H1 (cell line): ENCODE results near the gene RPTOR. TPM values are rescaled to one million over a fixed set of nuclear protein-coding genes. Genes with fewer than 3 reads are reported as not detected.

Source experiments
- CTCF ChIA-PET: fragments of 300-600 bp; sonication (Branson Sonifier 250); formaldehyde crosslinking; loops from one replicate; lab custom pipeline; 2021; ENCODE audit not compliant: partially characterized antibody; lab: Charles Lee
- POLR2A ChIA-PET: fragments of 300-600 bp; sonication (Branson Sonifier 250); formaldehyde crosslinking; loops from one replicate; lab custom pipeline; 2021; ENCODE audit warnings: inconsistent platforms; ENCODE audit not compliant: partially characterized antibody; lab: Charles Lee
- DNase-seq, 2 experiments: peaks; one replicate each; pipeline versions ENCODE4 v3.0.0 to v3.0.0-alpha.2; 2010 to 2022; ENCODE audit warnings: low spot score in 2 of 2, low read depth in 1 of 2, mixed read lengths in 1 of 2
- FAIRE-seq: peaks from 2 replicates; lab custom pipeline; 2011; peaks lifted over from hg19 to GRCh38; lab: Jason Lieb, UNC
- H2AFZ ChIP-seq: 2 replicates; pipeline ENCODE4 v1.8.1; 2012; ENCODE audit warnings: low read length, inconsistent platforms
- H2AK5ac ChIP-seq: 2 replicates; pipeline ENCODE4 v1.6.1; 2013; ENCODE audit warnings: low read depth, low read length
- H2BK120ac ChIP-seq: replicated peaks from 2 replicates; pipeline ENCODE3; 2013; ENCODE audit warnings: low read depth, low read length, inconsistent platforms
- H2BK12ac ChIP-seq: 2 replicates; pipeline ENCODE4 v1.6.1; 2013; ENCODE audit warnings: low read depth, low read length
- H2BK15ac ChIP-seq: 2 replicates; pipeline ENCODE4 v1.6.1; 2013; ENCODE audit warnings: low read length
- H2BK20ac ChIP-seq: 2 replicates; pipeline ENCODE4 v1.6.1; 2013; ENCODE audit warnings: low read length
- H2BK5ac ChIP-seq: 2 replicates; pipeline ENCODE4 v1.6.1; 2013; ENCODE audit warnings: low read depth, low read length
- H3K14ac ChIP-seq: 2 replicates; pipeline ENCODE4 v1.6.1; 2013; ENCODE audit warnings: inconsistent platforms; ENCODE audit not compliant: insufficient read length
- H3K18ac ChIP-seq: 2 replicates; pipeline ENCODE4 v1.6.1; 2013; ENCODE audit warnings: low read length; ENCODE audit errors: extremely low read depth
- H3K23ac ChIP-seq: 2 replicates; pipeline ENCODE4 v1.6.1; 2013; ENCODE audit warnings: inconsistent platforms; ENCODE audit not compliant: insufficient read length
- H3K23me2 ChIP-seq: 2 replicates; pipeline ENCODE4 v1.6.1; 2013; ENCODE audit warnings: low read depth, low read length
- H3K27ac ChIP-seq: 2 replicates; pipeline ENCODE4 v1.6.1; 2011; ENCODE audit warnings: low read depth, low read length, inconsistent platforms
- H3K27me3 ChIP-seq, 4 experiments: replicated peaks in 1 of 4; 1 replicate in 1 of 4; 2 replicates in 3 of 4; pipeline versions ENCODE4 v1.6.1 to v1.8.1; 2011 to 2013; ENCODE audit warnings: low read length in 3 of 4, mild to moderate bottlenecking in 3 of 4, inconsistent platforms in 2 of 4, mixed read lengths in 2 of 4, moderate library complexity in 1 of 4; ENCODE audit not compliant: control insufficient read depth in 3 of 4, insufficient read depth in 3 of 4; ENCODE audit errors: extremely low read depth in 1 of 4
- H3K36me3 ChIP-seq, 4 experiments: 2 replicates each; pipeline versions ENCODE4 v1.6.1 to v1.8.1; 2011 to 2013; ENCODE audit warnings: mild to moderate bottlenecking in 4 of 4, low read length in 3 of 4, moderate library complexity in 2 of 4, control low read depth in 1 of 4, inconsistent platforms in 1 of 4; ENCODE audit not compliant: insufficient read depth in 4 of 4, control insufficient read depth in 2 of 4
- H3K4ac ChIP-seq: replicated peaks from 2 replicates; pipeline ENCODE3; 2013; ENCODE audit warnings: low read length, low read depth, mixed read lengths, inconsistent platforms; ENCODE audit not compliant: insufficient read length
- H3K4me1 ChIP-seq, 4 experiments: replicated peaks in 1 of 4; 1 replicate in 1 of 4; 2 replicates in 3 of 4; pipeline versions ENCODE4 v1.6.1 to v1.8.1; 2011 to 2013; ENCODE audit warnings: low read length in 3 of 4, inconsistent platforms in 2 of 4, mixed read lengths in 1 of 4; ENCODE audit not compliant: insufficient read depth in 4 of 4, control insufficient read depth in 3 of 4
- H3K4me2 ChIP-seq, 2 experiments: 2 replicates each; pipeline versions ENCODE4 v1.6.1 to v1.8.1; 2011 to 2013; ENCODE audit warnings: low read depth in 2 of 2, low read length in 2 of 2, control low read depth in 1 of 2, inconsistent platforms in 1 of 2, mild to moderate bottlenecking in 1 of 2; ENCODE audit not compliant: insufficient read depth in 1 of 2
- H3K4me3 ChIP-seq, 4 experiments: fragments of 200-600, 300-600 bp in 1 of 4; sonication (generic), shearing (Covaris generic), sonication (Bioruptor Twin) in 1 of 4; 2 replicates each; pipeline versions ENCODE4 v1.5.1 to v1.8.1; 2011 to 2016; ENCODE audit warnings: low read length in 4 of 4, low read depth in 3 of 4, control low read depth in 2 of 4, inconsistent platforms in 2 of 4, mild to moderate bottlenecking in 2 of 4, mixed read lengths in 1 of 4, moderate library complexity in 1 of 4; ENCODE audit not compliant: insufficient read depth in 2 of 4; ENCODE audit errors: extremely low read depth in 1 of 4
- H3K56ac ChIP-seq: replicated peaks from 2 replicates; pipeline ENCODE3; 2013; ENCODE audit warnings: low read depth, mild to moderate bottlenecking, mixed read lengths, low read length, inconsistent platforms; ENCODE audit not compliant: insufficient read length
- H3K79me1 ChIP-seq: 2 replicates; pipeline ENCODE4 v1.6.1; 2013; ENCODE audit warnings: low read depth, low read length, control low read depth
- H3K79me2 ChIP-seq, 2 experiments: 2 replicates each; pipeline versions ENCODE4 v1.6.1 to v1.8.1; 2012 to 2013; ENCODE audit warnings: low read length in 2 of 2, mild to moderate bottlenecking in 2 of 2, inconsistent platforms in 1 of 2; ENCODE audit not compliant: insufficient read depth in 2 of 2, control insufficient read depth in 1 of 2
- H3K9ac ChIP-seq, 4 experiments: replicated peaks in 1 of 4; 1 replicate in 1 of 4; 2 replicates in 3 of 4; pipeline versions ENCODE4 v1.6.1 to v1.8.1; 2011 to 2013; ENCODE audit warnings: low read depth in 3 of 4, low read length in 3 of 4, control low read depth in 2 of 4, mild to moderate bottlenecking in 2 of 4, moderate library complexity in 2 of 4, inconsistent platforms in 1 of 4; ENCODE audit errors: extremely low read depth in 1 of 4
- H3K9me3 ChIP-seq, 2 experiments: 2 replicates each; pipeline versions ENCODE4 v1.6.1 to v1.8.1; 2012 to 2013; ENCODE audit warnings: mild to moderate bottlenecking in 2 of 2, moderate library complexity in 2 of 2, control low read depth in 1 of 2, inconsistent platforms in 1 of 2, low read depth in 1 of 2, low read length in 1 of 2, mixed read lengths in 1 of 2; ENCODE audit not compliant: insufficient read depth in 2 of 2
- H4K20me1 ChIP-seq, 2 experiments: replicated peaks in 1 of 2; 2 replicates each; pipeline versions ENCODE3 to v1.8.1; 2011 to 2013; ENCODE audit warnings: inconsistent platforms in 2 of 2, low read length in 2 of 2, mild to moderate bottlenecking in 1 of 2; ENCODE audit not compliant: insufficient read depth in 2 of 2, control insufficient read depth in 1 of 2
- H4K5ac ChIP-seq: 2 replicates; pipeline ENCODE4 v1.6.1; 2013; ENCODE audit warnings: low read length, low read depth, mixed read lengths, inconsistent platforms; ENCODE audit not compliant: insufficient read length
- H4K8ac ChIP-seq: 2 replicates; pipeline ENCODE4 v1.8.0; 2013; ENCODE audit warnings: mild to moderate bottlenecking, moderate library complexity, low read length, inconsistent platforms; ENCODE audit not compliant: insufficient read depth; ENCODE audit errors: extremely low read depth
- H4K91ac ChIP-seq: replicated peaks from 2 replicates; pipeline ENCODE3; 2013; ENCODE audit warnings: low read length, mixed read lengths, inconsistent platforms; ENCODE audit not compliant: insufficient read length
- ATF3 ChIP-seq: IDR thresholded peaks from 2 replicates; pipeline ENCODE4 v1.6.1; 2011; ENCODE audit warnings: low read depth, mild to moderate bottlenecking, low read length; ENCODE audit not compliant: insufficient read depth
- MAFK ChIP-seq: IDR thresholded peaks from 2 replicates; pipeline ENCODE4 v1.6.1; 2012; ENCODE audit warnings: low read depth, mild to moderate bottlenecking, improper control_type of control experiment, low read length
- USF2 ChIP-seq: IDR thresholded peaks from 2 replicates; pipeline ENCODE4 v1.6.1; 2011; ENCODE audit warnings: low read length, improper control_type of control experiment
- WGBS, 2 experiments: shearing (Covaris generic) in 1 of 2; methylation state at CpG; one replicate each; pipeline versions ENCODE4 v1.1.6 to v1.1.7; 2013 to 2015; ENCODE audit warnings: low lambda C conversion rate in 2 of 2, mixed read lengths in 2 of 2, inconsistent platforms in 1 of 2, low coverage in 1 of 2, missing lambda C conversion rate in 1 of 2; ENCODE audit not compliant: insufficient replicate concordance in 2 of 2, insufficient coverage in 1 of 2, insufficient read length in 1 of 2; ENCODE audit errors: extremely low coverage in 1 of 2, missing lambda C conversion rate in 1 of 2; 5-methylcytosine and 5-hydroxymethylcytosine counted together
- polyA plus RNA-seq, 7 experiments: library from polyadenylated mRNA; depleted of rRNA in 3 of 7; stranded (reverse) in 5 of 7; unstranded in 2 of 7; fragments of >200 nt in 5 of 7; fragments of 200-250 nt in 2 of 7; gene quantifications; 1 replicate in 5 of 7; 2 replicates in 1 of 7; 4 replicates in 1 of 7; pipeline versions ENCODE4 v1.2.1 to v1.2.3, GENCODE V29; 2011 to 2013; ENCODE audit warnings: missing spikeins in 2 of 7, mixed read lengths in 2 of 7
- total RNA-seq: library from RNA; stranded (reverse); fragmentation: NEBNext Ultra II Directional; extraction: Animal tissue kit (Norgen Biotek cat#: 25700); gene quantifications from 2 replicates; pipeline ENCODE4 v1.2.1, GENCODE V29; 2021

RPTOR gene
- total and polyA plus RNA-seq, 2 of the 8 experiments (the other 6 are each of a cell fraction or from before 2014, with no cell fraction given): 6.9 to 28.7 TPM

DNA sequence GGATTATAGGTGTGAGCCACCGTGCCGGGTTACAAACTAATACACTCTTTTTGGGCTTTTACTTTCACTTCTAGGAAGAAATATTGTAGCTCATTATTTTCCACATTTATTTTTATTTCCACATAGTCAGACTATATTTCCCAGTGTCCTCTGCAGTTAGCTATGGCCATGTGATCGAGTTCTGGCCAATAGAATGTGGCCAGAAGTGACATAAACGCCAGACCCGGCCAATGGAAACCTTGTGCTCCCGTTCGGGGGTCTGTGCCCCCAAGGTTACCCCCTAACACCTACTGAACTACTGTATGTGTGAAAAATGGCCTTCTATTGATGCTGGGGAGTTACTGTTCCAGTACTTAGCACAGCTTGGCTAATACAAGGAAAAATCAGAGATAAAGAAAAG, 13.2 kb upstream of the RPTOR start:
- Histone ChIP-seq H3K27ac (no peak overlapping the region), H3K79me1 (no peaks in the 10 kb centered on the region)
- WGBS, 2 experiments: 85% methylated on average over 7 of the region's 7 CpGs; no CpG with 5 or more reads in 1 of the 2 experiments
- TF ChIP-seq ATF3 (0 out of 2 replicates have a peak, but pooled peaks have one; percentile 19), MAFK (no peak), USF2 (peak; percentile 39)
- TF ChIP-seq, all 59 proteins: peak for 2
- Histone ChIP-seq H3K23me2 (no peaks in the 10 kb centered on the region), H3K23ac (no peak overlapping the region), H3K4me2 (no peak overlapping the region), H3K4ac (no peak overlapping the region), H3K4me1 (peaks cover 2 to 8% (median 6%) of the 10 kb centered on the region in 4 experiments; a peak in 6 of 7 replicates), H3K56ac (no peak overlapping the region), H2AK5ac (no peak overlapping the region), H3K27me3 (no peaks in the 10 kb centered on the region), H2BK5ac (no peak overlapping the region), H3K79me2 (no peaks in the 10 kb centered on the region), H4K20me1 (no peaks in the 10 kb centered on the region), H4K8ac (no peak overlapping the region), H2BK12ac (no peak overlapping the region), H4K91ac (no peak overlapping the region), H3K18ac (no peak overlapping the region), H3K9ac (no peak overlapping the region), H3K4me3 (no peak overlapping the region), H3K36me3 (no peaks in the 10 kb centered on the region), H2BK20ac (no peak overlapping the region), H2BK120ac (no peak overlapping the region), H4K5ac (no peak overlapping the region), H3K14ac (no peak overlapping the region), H2AFZ (no peak overlapping the region), H3K9me3 (no peaks in the 10 kb centered on the region), H2BK15ac (no peak overlapping the region)
- no peak for FAIRE-seq
- ChIA-PET POLR2A (interaction anchor here (0.6 kb wide), 1 partner anchor 982 kb away, joined by 3 read pairs; no protein-coding TSS in a partner anchor), CTCF (interaction anchor here (0.6 to 1.0 kb wide), 2 partner anchors 44 to 722 kb away, joined by 3 read pairs; no protein-coding TSS in a partner anchor)
- DNase-seq: no peak
